PFSK-1 (cell line): ENCODE measurements around the gene HAO2.

Experiments used
- FOXP2 ChIP-seq: optimal IDR thresholded peaks from 2 replicates; pipeline ENCODE3; 2011; ENCODE audit warnings: borderline replicate concordance, control low read depth, inconsistent platforms; ENCODE audit not compliant: insufficient read depth; ENCODE audit errors: extremely low read length, extremely low read depth
- POLR2AphosphoS5 ChIP-seq: IDR thresholded peaks from 2 replicates; pipeline ENCODE4 v1.6.1; 2012; ENCODE audit warnings: low read depth, mild to moderate bottlenecking, control low read depth, low read length, moderate library complexity
- SIN3A ChIP-seq: IDR thresholded peaks from 2 replicates; pipeline ENCODE4 v1.6.1; 2012; ENCODE audit warnings: mild to moderate bottlenecking, low read length, moderate library complexity, borderline replicate concordance; ENCODE audit not compliant: insufficient read depth
- TAF1 ChIP-seq: IDR thresholded peaks from 2 replicates; pipeline ENCODE4 v1.6.1; 2012; ENCODE audit warnings: low read length, control low read depth, borderline replicate concordance; ENCODE audit not compliant: insufficient read depth
- TF ChIP-seq, protein P1 (sequence below), 2 experiments: IDR thresholded peaks; 2 replicates each; pipeline versions ENCODE4 v1.6.1 to v1.8.0; 2011 to 2012; ENCODE audit warnings: low read depth in 2 of 2, low read length in 2 of 2, control low read depth in 1 of 2, inconsistent platforms in 1 of 2, mild to moderate bottlenecking in 1 of 2, moderate library complexity in 1 of 2; ENCODE audit not compliant: insufficient read depth in 1 of 2

The HAO2 gene

GRCh38 chr1:119438761-119439160 is 70.2 kb downstream of the HAO2 start:
- TF ChIP-seq TAF1 (no peak), SIN3A (no peak)
- TF ChIP-seq, protein P1, sequence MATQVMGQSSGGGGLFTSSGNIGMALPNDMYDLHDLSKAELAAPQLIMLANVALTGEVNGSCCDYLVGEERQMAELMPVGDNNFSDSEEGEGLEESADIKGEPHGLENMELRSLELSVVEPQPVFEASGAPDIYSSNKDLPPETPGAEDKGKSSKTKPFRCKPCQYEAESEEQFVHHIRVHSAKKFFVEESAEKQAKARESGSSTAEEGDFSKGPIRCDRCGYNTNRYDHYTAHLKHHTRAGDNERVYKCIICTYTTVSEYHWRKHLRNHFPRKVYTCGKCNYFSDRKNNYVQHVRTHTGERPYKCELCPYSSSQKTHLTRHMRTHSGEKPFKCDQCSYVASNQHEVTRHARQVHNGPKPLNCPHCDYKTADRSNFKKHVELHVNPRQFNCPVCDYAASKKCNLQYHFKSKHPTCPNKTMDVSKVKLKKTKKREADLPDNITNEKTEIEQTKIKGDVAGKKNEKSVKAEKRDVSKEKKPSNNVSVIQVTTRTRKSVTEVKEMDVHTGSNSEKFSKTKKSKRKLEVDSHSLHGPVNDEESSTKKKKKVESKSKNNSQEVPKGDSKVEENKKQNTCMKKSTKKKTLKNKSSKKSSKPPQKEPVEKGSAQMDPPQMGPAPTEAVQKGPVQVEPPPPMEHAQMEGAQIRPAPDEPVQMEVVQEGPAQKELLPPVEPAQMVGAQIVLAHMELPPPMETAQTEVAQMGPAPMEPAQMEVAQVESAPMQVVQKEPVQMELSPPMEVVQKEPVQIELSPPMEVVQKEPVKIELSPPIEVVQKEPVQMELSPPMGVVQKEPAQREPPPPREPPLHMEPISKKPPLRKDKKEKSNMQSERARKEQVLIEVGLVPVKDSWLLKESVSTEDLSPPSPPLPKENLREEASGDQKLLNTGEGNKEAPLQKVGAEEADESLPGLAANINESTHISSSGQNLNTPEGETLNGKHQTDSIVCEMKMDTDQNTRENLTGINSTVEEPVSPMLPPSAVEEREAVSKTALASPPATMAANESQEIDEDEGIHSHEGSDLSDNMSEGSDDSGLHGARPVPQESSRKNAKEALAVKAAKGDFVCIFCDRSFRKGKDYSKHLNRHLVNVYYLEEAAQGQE (IDR thresholded peaks at IDR 0.05; ENCODE audit: insufficient read depth in 1 of 2, low read depth in 2 of 2, low read length in 2 of 2), result no peak

GRCh38 chr1:119440721-119441307 is 72.2 kb downstream of the HAO2 start:
- TF ChIP-seq TAF1 (no peak), SIN3A (no peak), POLR2AphosphoS5 (no peak), FOXP2 (no peak)
- TF ChIP-seq, protein P1 (IDR thresholded peaks at IDR 0.05; ENCODE audit: insufficient read depth in 1 of 2, low read depth in 2 of 2, low read length in 2 of 2), result no peak

DNA sequence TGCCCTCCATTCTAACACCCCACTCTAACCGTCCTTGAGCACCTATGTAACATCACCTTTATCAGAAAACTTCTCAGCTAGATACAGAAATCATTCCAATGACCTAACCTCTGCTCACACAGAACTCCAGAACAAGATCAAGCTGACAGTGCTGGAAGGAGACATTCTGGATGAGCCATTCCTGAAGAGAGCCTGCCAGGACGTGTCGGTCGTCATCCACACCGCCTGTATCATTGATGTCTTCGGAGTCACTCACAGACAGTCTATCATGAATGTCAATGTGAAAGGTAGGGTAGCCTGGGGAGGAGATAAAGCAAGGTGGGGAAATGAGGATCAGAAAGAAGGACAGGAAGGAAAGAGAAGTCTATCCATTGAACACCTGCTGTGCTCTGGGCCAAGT is 74.2 kb downstream of the HAO2 start:
- TF ChIP-seq POLR2AphosphoS5 (no peak), TAF1 (no peak)
